HG02970 (cell line): ENCODE results near the gene NRAP.

Source experiments
- ATAC-seq: cut with Tn5 transposase; IDR thresholded peaks from one replicate; pipeline ENCODE4 v1.9.1; 2021; ENCODE audit warnings: mild to moderate bottlenecking, moderate library complexity, moderate number of reproducible peaks; ENCODE audit not compliant: unreplicated experiment, low FRiP score

NRAP gene

GRCh38 chr10:113610631-113611601, 52.9 kb downstream of the NRAP start:
- no peak for ATAC-seq

DNA sequence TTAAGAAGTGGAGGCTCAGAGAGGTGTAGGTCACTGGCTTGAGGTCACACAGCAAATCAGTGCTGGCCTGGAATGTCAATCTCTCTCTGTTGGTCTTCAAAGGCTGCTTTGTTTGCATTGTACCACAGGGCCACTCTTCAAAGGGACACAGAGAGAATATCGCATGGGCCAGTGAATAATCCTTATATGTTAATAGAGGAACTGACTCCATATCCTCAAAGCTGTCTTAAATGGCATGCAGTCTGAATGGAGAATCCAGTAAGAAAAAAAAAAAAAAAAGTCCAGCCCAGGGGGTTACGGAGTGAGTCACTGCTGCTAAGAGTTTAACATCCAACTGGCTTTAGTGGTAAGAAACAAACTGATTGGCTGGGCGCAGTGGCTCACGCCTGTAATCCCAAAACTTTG, 54.1 kb downstream of the NRAP start:
- no peak for ATAC-seq

GRCh38 chr10:113605268-113605978, 58.4 kb downstream of the NRAP start:
- ATAC-seq = no peak

- no peak for ATAC-seq
Observed at GRCh38 chr10:113604572-113604971, 59.3 kb downstream of the NRAP start.

DNA sequence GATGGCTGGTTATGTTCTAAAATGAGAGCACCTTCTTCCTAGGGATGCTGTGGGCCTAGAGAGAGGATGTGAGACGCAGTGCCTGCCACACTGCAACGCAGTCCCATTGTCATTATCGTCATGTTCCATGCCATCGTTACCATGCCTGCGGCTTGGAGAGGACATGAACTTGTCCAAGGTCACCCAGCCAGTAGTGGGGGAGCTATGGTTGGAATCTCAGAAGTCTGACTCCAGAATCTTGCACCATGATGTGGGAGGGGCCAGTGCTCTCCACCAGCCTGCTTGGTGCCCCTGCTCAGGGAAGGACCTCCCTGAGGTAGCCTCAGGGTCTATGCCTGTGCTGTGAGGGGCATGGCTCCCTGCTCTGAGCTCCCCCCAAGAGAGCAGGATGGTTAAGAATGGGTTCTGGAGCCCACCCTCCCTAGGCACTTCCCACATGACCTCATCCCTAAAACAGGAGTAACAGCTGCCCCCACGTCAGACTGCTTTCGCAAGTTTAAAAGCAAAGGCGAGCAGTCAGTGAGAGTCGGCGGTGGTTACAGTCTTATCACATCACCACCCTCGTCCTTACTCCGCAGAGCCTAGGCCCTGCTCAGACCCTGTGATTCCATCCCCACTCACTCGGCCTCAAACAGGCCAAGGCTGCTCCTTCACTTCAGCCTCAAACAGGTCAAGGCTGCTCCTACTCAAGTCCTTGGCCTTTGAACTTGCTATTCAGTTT, 60.6 kb downstream of the NRAP start:
- no peak for ATAC-seq

- no peak for ATAC-seq
Observed at GRCh38 chr10:113600569-113600968, 63.3 kb downstream of the NRAP start.

GRCh38 chr10:113594652-113595051, 69.2 kb downstream of the NRAP start:
- no peak for ATAC-seq

DNA sequence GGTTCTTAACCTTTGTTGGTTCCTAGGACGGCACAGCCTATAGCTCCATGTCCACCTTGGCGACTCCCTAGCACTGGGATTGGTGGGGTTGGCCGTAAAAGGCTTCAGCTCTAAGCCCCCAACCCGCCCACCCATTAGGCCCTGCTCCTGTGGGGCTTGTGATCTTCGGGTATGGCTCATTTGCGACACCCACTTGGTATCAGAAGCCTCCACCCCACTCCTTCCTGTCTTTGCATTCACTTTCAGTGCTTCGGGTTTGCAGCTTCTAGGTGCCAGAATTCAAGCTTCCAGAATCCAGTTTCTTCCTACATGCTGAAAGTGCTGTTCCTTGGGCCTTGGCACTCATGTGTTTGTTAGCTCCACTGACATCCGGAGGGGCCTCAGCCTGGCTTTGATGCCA, 71.5 kb downstream of the NRAP start:
- no peak for ATAC-seq

GRCh38 chr10:113590581-113590980, 73.3 kb downstream of the NRAP start:
- no peak for ATAC-seq

DNA sequence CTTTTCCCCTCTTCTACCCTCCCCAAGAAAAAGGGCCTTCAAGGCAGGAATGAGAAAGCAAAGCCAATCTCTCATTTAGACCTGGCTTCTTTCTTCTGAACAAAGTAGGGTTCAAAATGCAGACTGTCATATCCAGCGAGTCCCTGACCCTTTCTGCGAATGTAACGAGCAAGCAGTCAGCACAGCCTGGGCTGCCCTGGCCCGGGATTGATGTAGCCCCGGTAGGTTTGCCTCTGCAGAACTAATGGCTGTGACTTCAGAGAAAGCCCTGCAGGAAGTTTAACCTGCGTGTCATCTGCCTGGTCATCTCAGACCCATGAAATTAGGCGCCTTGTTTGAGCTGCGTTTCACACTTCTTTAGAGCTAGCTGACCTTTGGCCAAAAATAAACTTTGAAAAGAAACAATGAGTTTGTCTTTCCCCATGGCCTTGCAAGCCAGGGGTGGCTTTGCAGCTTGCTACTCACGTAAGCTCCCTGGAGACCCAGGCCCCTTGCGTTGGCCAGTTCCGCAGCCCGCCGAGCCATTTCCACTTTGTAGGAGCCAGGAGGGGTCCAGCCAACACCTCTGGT, 74.6 kb downstream of the NRAP start:
- no peak for ATAC-seq

GRCh38 chr10:113585949-113586348, 77.9 kb downstream of the NRAP start:
- ATAC-seq = no peak

DNA sequence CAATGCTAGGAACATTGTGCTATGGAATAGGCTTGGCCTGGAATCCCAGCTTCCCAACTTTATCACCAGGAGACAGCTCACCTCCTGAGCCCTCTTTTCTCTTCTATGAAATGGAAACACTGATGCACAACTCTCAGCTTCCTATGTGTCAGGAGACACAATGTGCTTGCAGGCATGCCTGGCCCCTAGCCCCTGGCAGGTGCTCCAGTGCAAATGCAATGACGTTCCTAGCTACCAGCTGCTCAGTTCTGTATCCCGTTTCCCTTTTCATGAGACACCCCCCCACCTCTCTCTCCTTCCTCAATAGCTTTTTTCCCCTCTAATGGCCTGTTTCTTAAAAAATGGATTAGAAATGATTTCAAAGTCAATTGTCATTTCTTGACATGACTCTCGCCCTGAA, 80.3 kb downstream of the NRAP start:
- ATAC-seq = no peak

DNA sequence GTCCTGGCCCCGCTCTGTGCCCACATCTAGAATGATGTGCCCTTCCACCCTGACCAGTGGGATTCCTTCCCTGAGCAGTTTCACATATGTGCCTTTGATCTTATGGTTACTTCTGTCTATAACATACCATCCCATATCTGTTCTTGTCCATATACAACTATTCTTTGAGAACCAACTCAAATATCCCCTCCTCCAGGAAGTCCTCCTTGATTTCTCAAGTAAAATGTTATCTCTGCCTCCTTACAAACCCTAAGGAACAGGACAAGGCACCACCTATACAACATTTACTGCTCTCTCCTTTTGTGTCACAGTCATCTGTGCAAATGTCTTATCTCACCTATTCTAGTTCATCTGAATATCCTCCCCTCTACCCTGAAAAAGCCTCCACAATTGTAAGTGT, 82.7 kb downstream of the NRAP start:
- no peak for ATAC-seq

- no peak for ATAC-seq
Observed at GRCh38 chr10:113578773-113579172, 85.1 kb downstream of the NRAP start.

- no peak for ATAC-seq
Observed at GRCh38 chr10:113576852-113577251, 87.0 kb downstream of the NRAP start.

GRCh38 chr10:113573368-113573767, 90.5 kb downstream of the NRAP start:
- no peak for ATAC-seq

DNA sequence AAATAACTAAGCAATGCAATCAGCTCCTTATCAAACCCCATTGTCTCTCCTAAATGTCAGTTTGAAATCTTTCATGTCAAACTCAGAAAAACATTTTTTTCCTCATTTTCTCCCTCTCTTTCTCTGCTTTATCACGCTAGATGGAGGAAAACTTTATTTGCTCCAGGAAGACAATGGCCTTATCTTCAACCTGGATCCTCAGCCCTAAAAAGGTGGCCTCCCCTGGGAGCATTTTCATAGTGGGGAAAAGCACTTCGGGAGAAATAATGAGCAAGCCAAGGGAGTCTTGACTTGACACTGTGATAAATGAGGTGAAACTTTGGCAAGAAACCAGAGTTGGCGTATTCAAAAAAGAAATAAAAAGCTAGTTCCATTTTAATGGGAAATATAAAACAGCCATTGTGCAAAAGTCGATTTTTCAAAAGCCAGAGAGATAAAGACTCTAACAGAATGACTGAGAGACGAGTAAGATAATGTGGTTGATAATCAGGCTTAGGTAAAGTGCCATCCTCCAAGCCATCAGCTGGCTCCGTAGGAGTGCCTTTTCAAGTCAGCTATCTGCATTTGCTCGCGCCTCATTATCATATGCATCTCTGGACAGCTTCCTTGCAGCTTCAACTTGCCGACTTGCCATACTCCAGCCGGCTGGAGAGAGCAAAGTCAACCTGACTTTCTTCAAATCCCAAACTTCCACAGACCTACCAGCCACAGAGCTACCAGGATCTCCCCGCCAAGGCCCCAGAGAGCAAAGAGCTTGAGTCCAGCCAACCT, 91.1 kb downstream of the NRAP start:
- ATAC-seq = no peak

DNA sequence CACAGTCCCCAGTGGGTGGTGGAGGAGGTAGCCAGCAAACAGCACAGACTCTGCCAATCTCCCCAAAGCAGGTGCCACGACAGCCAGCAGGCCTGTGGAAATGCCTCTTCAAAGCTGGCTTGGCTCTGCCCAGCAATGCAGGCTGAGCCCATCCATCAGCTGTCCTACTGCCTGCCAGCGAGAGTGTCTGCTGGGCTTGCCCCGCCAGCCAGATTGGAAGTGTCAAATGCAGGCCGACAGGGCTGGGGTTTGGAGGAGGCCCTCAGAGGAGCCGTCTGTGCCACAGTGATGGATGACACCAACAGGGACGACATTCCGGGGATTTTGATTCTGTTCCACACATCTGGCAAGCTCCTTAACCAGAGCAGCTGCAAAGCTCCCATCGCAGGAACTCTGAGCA, 94.3 kb downstream of the NRAP start:
- ATAC-seq = no peak

- no peak for ATAC-seq
Observed at GRCh38 chr10:113566888-113567287, 97.0 kb downstream of the NRAP start.

- ATAC-seq = no peak
Observed at GRCh38 chr10:113565364-113565763, 98.5 kb downstream of the NRAP start.
